H9 (cell line): ENCODE results near the gene CHST1. TPM values are rescaled to one million over a fixed set of nuclear protein-coding genes. Genes with fewer than 3 reads are reported as not detected.

ENCODE experiments used
- DNase-seq: peaks from one replicate; pipeline ENCODE4 v3.0.0-alpha.2; 2017
- H2AFZ ChIP-seq: one replicate; pipeline ENCODE4 v1.6.1; 2013; ENCODE audit warnings: mild to moderate bottlenecking, low read length, control low read depth, moderate library complexity
- H2AK5ac ChIP-seq: 2 replicates; pipeline ENCODE4 v1.6.1; 2013; ENCODE audit warnings: low read length, control low read depth, mixed read lengths; ENCODE audit not compliant: insufficient read length
- H2BK120ac ChIP-seq: one replicate; pipeline ENCODE4 v1.6.1; 2013; ENCODE audit warnings: low read depth, mild to moderate bottlenecking, low read length, control low read depth, inconsistent platforms; ENCODE audit not compliant: poor library complexity, severe bottlenecking
- H2BK12ac ChIP-seq: 2 replicates; pipeline ENCODE4 v1.6.1; 2013; ENCODE audit warnings: low read length, control low read depth, mixed read lengths, low read depth; ENCODE audit not compliant: insufficient read length
- H2BK15ac ChIP-seq: 2 replicates; pipeline ENCODE4 v1.6.1; 2013; ENCODE audit warnings: low read depth, low read length, control low read depth
- H2BK20ac ChIP-seq: one replicate; pipeline ENCODE4 v1.6.1; 2013; ENCODE audit warnings: low read depth, mild to moderate bottlenecking, low read length, control low read depth, inconsistent platforms; ENCODE audit not compliant: poor library complexity, severe bottlenecking
- H2BK5ac ChIP-seq: 2 replicates; pipeline ENCODE4 v1.6.1; 2013; ENCODE audit warnings: low read length, control low read depth, mixed read lengths; ENCODE audit not compliant: insufficient read length
- H3K14ac ChIP-seq: 2 replicates; pipeline ENCODE4 v1.6.1; 2013; ENCODE audit warnings: low read length, control low read depth; ENCODE audit not compliant: insufficient read depth
- H3K18ac ChIP-seq: 2 replicates; pipeline ENCODE4 v1.6.1; 2013; ENCODE audit warnings: low read depth, mild to moderate bottlenecking, mixed read lengths, low read length, control low read depth; ENCODE audit not compliant: insufficient read length
- H3K23ac ChIP-seq: 2 replicates; pipeline ENCODE4 v1.6.1; 2013; ENCODE audit warnings: low read length, control low read depth, mixed read lengths, low read depth; ENCODE audit not compliant: insufficient read length
- H3K23me2 ChIP-seq: 2 replicates; pipeline ENCODE4 v1.6.1; 2013; ENCODE audit warnings: low read depth, mild to moderate bottlenecking, mixed read lengths, low read length, control low read depth; ENCODE audit not compliant: insufficient read length, poor library complexity, severe bottlenecking
- H3K27ac ChIP-seq: 2 replicates; pipeline ENCODE4 v1.5.1; 2013; ENCODE audit warnings: low read length, control low read depth, mixed read lengths, low read depth; ENCODE audit not compliant: insufficient read length
- H3K27me3 ChIP-seq: 2 replicates; pipeline ENCODE4 v1.6.1; 2013; ENCODE audit warnings: low read length, control low read depth, inconsistent platforms; ENCODE audit not compliant: insufficient read depth
- H3K4ac ChIP-seq: 2 replicates; pipeline ENCODE4 v1.6.1; 2013; ENCODE audit warnings: low read depth, mild to moderate bottlenecking, control low read depth, inconsistent platforms, low read length, moderate library complexity
- H3K4me1 ChIP-seq: 2 replicates; pipeline ENCODE4 v1.6.1; 2013; ENCODE audit warnings: low read length, control low read depth, inconsistent platforms; ENCODE audit not compliant: insufficient read depth
- H3K4me2 ChIP-seq: 2 replicates; pipeline ENCODE4 v1.6.1; 2013; ENCODE audit warnings: low read length, control low read depth, mixed read lengths; ENCODE audit not compliant: insufficient read length, insufficient read depth
- H3K56ac ChIP-seq: 2 replicates; pipeline ENCODE4 v1.6.1; 2013; ENCODE audit warnings: low read depth, mild to moderate bottlenecking, mixed read lengths, low read length, control low read depth; ENCODE audit not compliant: insufficient read length
- H3K79me1 ChIP-seq: 2 replicates; pipeline ENCODE4 v1.6.1; 2013; ENCODE audit warnings: low read depth, mild to moderate bottlenecking, moderate library complexity, low read length, control low read depth, inconsistent platforms; ENCODE audit not compliant: insufficient read depth, poor library complexity, severe bottlenecking
- H3K79me2 ChIP-seq: 2 replicates; pipeline ENCODE4 v1.6.1; 2013; ENCODE audit warnings: low read length, control low read depth, inconsistent platforms; ENCODE audit not compliant: insufficient read depth
- H3K9ac ChIP-seq: 2 replicates; pipeline ENCODE4 v1.6.1; 2013; ENCODE audit warnings: low read length, control low read depth, mixed read lengths; ENCODE audit not compliant: insufficient read length; ENCODE audit errors: extremely low read depth
- H3K9me3 ChIP-seq: one replicate; pipeline ENCODE4 v1.6.1; 2013; ENCODE audit warnings: low read depth, low read length, inconsistent platforms; ENCODE audit not compliant: control insufficient read depth
- H3T11ph ChIP-seq: one replicate; pipeline ENCODE4 v1.6.1; 2013; ENCODE audit warnings: mild to moderate bottlenecking, low read length, control low read depth, inconsistent platforms
- H4K20me1 ChIP-seq: one replicate; pipeline ENCODE4 v1.6.1; 2013; ENCODE audit not compliant: control insufficient read depth, insufficient read length, insufficient read depth
- H4K5ac ChIP-seq: 2 replicates; pipeline ENCODE4 v1.6.1; 2013; ENCODE audit warnings: low read depth, mild to moderate bottlenecking, mixed read lengths, low read length, control low read depth; ENCODE audit not compliant: insufficient read length
- H4K8ac ChIP-seq: replicated peaks from 2 replicates; pipeline ENCODE4 v1.6.1; 2013; ENCODE audit warnings: low read length, control low read depth, mixed read lengths, low read depth; ENCODE audit not compliant: insufficient read length
- H4K91ac ChIP-seq: 2 replicates; pipeline ENCODE4 v1.6.1; 2013; ENCODE audit warnings: low read depth, mild to moderate bottlenecking, moderate library complexity, mixed read lengths, low read length, control low read depth; ENCODE audit not compliant: insufficient read length
- H3K27ac Mint-ChIP-seq, 3 experiments: 2 replicates in 2 of 3; 3 replicates in 1 of 3; pipeline ENCODE4 v1.8.0; 2020 to 2021; ENCODE audit warnings: mixed read lengths in 3 of 3, mild to moderate bottlenecking in 1 of 3, moderate library complexity in 1 of 3
- H3K27me3 Mint-ChIP-seq: 2 replicates; pipeline ENCODE4 v1.8.0; 2021; ENCODE audit warnings: low read depth, mild to moderate bottlenecking, moderate library complexity, mixed read lengths
- H3K36me3 Mint-ChIP-seq, 3 experiments: 2 replicates in 2 of 3; 3 replicates in 1 of 3; pipeline ENCODE4 v1.8.0; 2020 to 2021; ENCODE audit warnings: low read depth in 3 of 3, mixed read lengths in 3 of 3; ENCODE audit not compliant: insufficient read depth in 1 of 3
- H3K4me1 Mint-ChIP-seq, 2 experiments: 2 replicates each; pipeline ENCODE4 v1.8.0; 2020; ENCODE audit warnings: mixed read lengths in 2 of 2
- H3K4me3 Mint-ChIP-seq, 2 experiments: 2 replicates in 1 of 2; 3 replicates in 1 of 2; pipeline ENCODE4 v1.8.0; 2020 to 2021; ENCODE audit warnings: mild to moderate bottlenecking in 2 of 2, mixed read lengths in 2 of 2, moderate library complexity in 1 of 2
- H3K9me3 Mint-ChIP-seq, 2 experiments: 2 replicates in 1 of 2; 3 replicates in 1 of 2; pipeline ENCODE4 v1.8.0; 2020; ENCODE audit warnings: mild to moderate bottlenecking in 2 of 2, mixed read lengths in 2 of 2, moderate library complexity in 1 of 2
- CTCF ChIP-seq: fragments of 200-600 bp; sonication (generic); conservative IDR thresholded peaks from 3 replicates; pipeline ENCODE4 v1.8.0; 2021; ENCODE audit warnings: antibody characterized with exemption, mild to moderate bottlenecking
- WGBS: extraction: QIAGEN DNeasy Blood & Tissue Kit; methylation state at CpG from one replicate; pipeline ENCODE4 v1.1.7; 2013; ENCODE audit warnings: missing lambda C conversion rate, low lambda C conversion rate, mixed read lengths; ENCODE audit not compliant: insufficient read length; ENCODE audit errors: extremely low coverage; 5-methylcytosine and 5-hydroxymethylcytosine counted together
- total RNA-seq: library from RNA; stranded (reverse); gene quantifications from 2 replicates; pipeline ENCODE4 v1.2.1, GENCODE V29; 2021

CHST1 gene
- total RNA-seq, 1 experiment from 2014 or later: 0.57 TPM

- no peaks in the 10 kb centered on the region for H3K36me3 Mint-ChIP-seq
Observed at GRCh38 chr11:45662096-45662664, 3.2 kb downstream of the CHST1 start.

More at GRCh38 chr11:45662096-45662664, 3.2 kb downstream of the CHST1 start:
- Histone ChIP-seq H2BK15ac (no peak overlapping the region), H3K23me2 (peaks cover 10% of the 10 kb centered on the region), H2BK5ac (no peak overlapping the region), H2AFZ (no peak overlapping the region), H3K9ac (no peak overlapping the region), H3K27me3 (peaks cover 17% of the 10 kb centered on the region; the same call in 1 of the 2 replicates), H4K91ac (no peak overlapping the region), H4K5ac (no peak overlapping the region), H3K79me1 (no peaks in the 10 kb centered on the region), H2BK12ac (no peak overlapping the region), H3K4me2 (no peak overlapping the region), H3K23ac (no peak overlapping the region), H3T11ph (no peak overlapping the region), H3K4ac (no peak overlapping the region), H3K14ac (no peak overlapping the region), H3K56ac (no peak overlapping the region), H3K27ac (no peak overlapping the region), H3K79me2 (no peaks in the 10 kb centered on the region), H3K9me3 (no peaks in the 10 kb centered on the region), H4K8ac (no peak overlapping the region), H3K18ac (no peak overlapping the region), H3K4me1 (no peaks in the 10 kb centered on the region; the same call in 1 of the 2 replicates), H2BK120ac (no peak overlapping the region), H2BK20ac (no peak overlapping the region), H2AK5ac (no peak overlapping the region), H4K20me1 (no peaks in the 10 kb centered on the region)
- no peak for TF ChIP-seq CTCF
- Mint-ChIP-seq H3K4me1 (peaks cover 30 to 41% of the 10 kb centered on the region in 2 experiments), H3K27ac (no peak overlapping the region), H3K9me3 (no peaks in the 10 kb centered on the region), H3K4me3 (no peak overlapping the region), H3K27me3 (peaks cover 63% of the 10 kb centered on the region)
- no peak for DNase-seq
- no CpG with 5 or more reads among the region's 5 CpGs for WGBS
